ENCODE data around the gene IMP4. TPM values are rescaled to one million over a fixed set of nuclear protein-coding genes. Genes with fewer than 3 reads are reported as not detected.
"Not testable (repeated sequence)": the region's sequence is repeated elsewhere in the genome, so short reads cannot be mapped to it uniquely, and the experiment has no call there.

The IMP4 gene
- total and polyA plus RNA-seq, 7 donors: 74.4 to 270 (median 118) TPM

- WGBS, 3 donors: 79 to 82% (median 80%) methylated on average over 38 to 43 of the region's 43 CpGs
- ATAC-seq (no peak), DNase-seq (no peak)
- H3K27ac ChIP-seq: no peak overlapping the region
- TF ChIP-seq CTCF (IDR thresholded peaks at IDR 0.05): no peak
- no peaks in the 10 kb centered on the region for H3K4me1 ChIP-seq
- no peaks in the 10 kb centered on the region for H3K36me3 ChIP-seq (ENCODE audit: insufficient read depth in 1 of 2, low read depth in 1 of 2)
- H3K27me3 ChIP-seq (ENCODE audit: insufficient read depth in 3 of 3, low read length in 2 of 3): peaks cover 0 to 54% (median 0%) of the 10 kb centered on the region in 3 donors
- intact Hi-C loops (cut with DNase I): no loop called here
- no peaks in the 10 kb centered on the region for H3K9me3 ChIP-seq
- no peak overlapping the region for H3K4me3 ChIP-seq
These were observed 14.8 kb upstream of the IMP4 start for GRCh38 chr2:130327703-130328527.

- DNase-seq (no peak), ATAC-seq (no peak)
- Histone ChIP-seq H3K9me3 (no peaks in the 10 kb centered on the region), H3K4me3 (no peak overlapping the region), H3K27ac (no peak overlapping the region), H3K36me3 (ENCODE audit: insufficient read depth in 1 of 2, low read depth in 1 of 2) (no peaks in the 10 kb centered on the region), H3K27me3 (ENCODE audit: insufficient read depth in 3 of 3, low read length in 2 of 3) (peaks cover 0 to 54% (median 0%) of the 10 kb centered on the region in 3 donors), H3K4me1 (no peaks in the 10 kb centered on the region)
- TF ChIP-seq CTCF (IDR thresholded peaks at IDR 0.05): no peak
- WGBS, 3 donors: 29 to 35% (median 31%) methylated on average over 2 of the region's 2 CpGs
- intact Hi-C loops (cut with DNase I): no loop called here
These were observed 14.0 kb upstream of the IMP4 start for GRCh38 chr2:130328710-130329109.

- Histone ChIP-seq H3K4me3 (peak overlapping the region; percentile 15), H3K27me3 (ENCODE audit: insufficient read depth in 3 of 3, low read length in 2 of 3) (peaks cover 0 to 36% (median 0%) of the 10 kb centered on the region in 3 donors), H3K9me3 (no peaks in the 10 kb centered on the region), H3K27ac (no peak overlapping the region), H3K36me3 (ENCODE audit: insufficient read depth in 1 of 2, low read depth in 1 of 2) (peaks cover 0 to 3% of the 10 kb centered on the region in 2 donors), H3K4me1 (no peaks in the 10 kb centered on the region)
- peak; percentile 88 for TF ChIP-seq CTCF (IDR thresholded peaks at IDR 0.05)
- intact Hi-C loops (cut with DNase I): loop anchor here in 1 of 2 donors (5.0 kb wide), 1 partner anchor 390 kb away; no protein-coding TSS in a partner anchor
- WGBS, 3 donors: 22 to 27% (median 24%) methylated on average over 29 of the region's 29 CpGs
- peak; percentile 78 to 83 for DNase-seq
- peak; percentile 87 to 96 (median 88) for ATAC-seq
These were observed 10.2 kb upstream of the IMP4 start for GRCh38 chr2:130332271-130333073.

- Histone ChIP-seq H3K27me3 (ENCODE audit: insufficient read depth in 3 of 3, low read length in 2 of 3) (peaks cover 0 to 30% (median 0%) of the 10 kb centered on the region in 3 donors), H3K36me3 (ENCODE audit: insufficient read depth in 1 of 2, low read depth in 1 of 2) (peaks cover 0 to 11% of the 10 kb centered on the region in 2 donors)
- 89 to 90% (median 89%) methylated on average over 8 of the region's 8 CpGs for WGBS, 3 donors
- not testable (repeated sequence) for H3K4me3 ChIP-seq, H3K4me1 ChIP-seq, ATAC-seq, DNase-seq, H3K27ac ChIP-seq, H3K9me3 ChIP-seq
- intact Hi-C loops (cut with DNase I): loop anchor here in 1 of 2 donors (5.0 kb wide), 1 partner anchor 391 kb away; no protein-coding TSS in a partner anchor
These were observed 9.4 kb upstream of the IMP4 start for GRCh38 chr2:130333253-130333652.

- TF ChIP-seq CTCF (IDR thresholded peaks at IDR 0.05): no peak
- no peak for DNase-seq
These were observed 8.7 kb upstream of the IMP4 start for GRCh38 chr2:130334026-130334425.

More at GRCh38 chr2:130334026-130334425, 8.7 kb upstream of the IMP4 start:
- H3K4me3 ChIP-seq: no peak overlapping the region
- WGBS, 3 donors: 60 to 67% (median 60%) methylated on average over 6 of the region's 6 CpGs
- H3K27ac ChIP-seq: no peak overlapping the region
- ATAC-seq: no peak
- no peaks in the 10 kb centered on the region for H3K9me3 ChIP-seq
- peaks cover 0 to 23% (median 0%) of the 10 kb centered on the region in 3 donors for H3K27me3 ChIP-seq (ENCODE audit: insufficient read depth in 3 of 3, low read length in 2 of 3)
- peaks cover 0 to 18% of the 10 kb centered on the region in 2 donors for H3K36me3 ChIP-seq (ENCODE audit: insufficient read depth in 1 of 2, low read depth in 1 of 2)
- intact Hi-C loops (cut with DNase I): loop anchor here in 1 of 2 donors (5.0 kb wide), 1 partner anchor 392 kb away; no protein-coding TSS in a partner anchor
- no peaks in the 10 kb centered on the region for H3K4me1 ChIP-seq
